Keratinocyte (primary cell): ENCODE data around the gene SLC9A3. TPM values are rescaled to one million over a fixed set of nuclear protein-coding genes. Genes with fewer than 3 reads are reported as not detected.

Experiments
- DNase-seq: peaks from one replicate; pipeline ENCODE4 v3.0.0-alpha.2; 2011; ENCODE audit warnings: low read depth, missing footprints, low spot score
- FAIRE-seq: peaks from 2 replicates; lab custom pipeline; 2011; peaks lifted over from hg19 to GRCh38; lab: Jason Lieb, UNC
- H2AFZ ChIP-seq: 2 replicates; pipeline ENCODE4 v1.6.0; 2012; ENCODE audit warnings: low read length, control low read depth, inconsistent platforms; ENCODE audit not compliant: control insufficient read depth
- H3K27ac ChIP-seq: 2 replicates; pipeline ENCODE4 v1.5.1; 2011; ENCODE audit warnings: low read length; ENCODE audit not compliant: control insufficient read depth, insufficient read depth
- H3K27me3 ChIP-seq: 3 replicates; pipeline ENCODE4 v1.6.0; 2011; ENCODE audit warnings: low read length; ENCODE audit not compliant: control insufficient read depth, insufficient read depth; ENCODE audit errors: extremely low read depth
- H3K36me3 ChIP-seq, 2 experiments: 2 replicates in 1 of 2; 3 replicates in 1 of 2; pipeline ENCODE4 v1.5.1; 2011; ENCODE audit warnings: low read length in 2 of 2, mild to moderate bottlenecking in 1 of 2; ENCODE audit not compliant: control insufficient read depth in 2 of 2, insufficient read depth in 2 of 2; ENCODE audit errors: extremely low read depth in 1 of 2
- H3K4me1 ChIP-seq: 3 replicates; pipeline ENCODE4 v1.5.1; 2011; ENCODE audit warnings: low read length; ENCODE audit not compliant: control insufficient read depth, insufficient read depth; ENCODE audit errors: extremely low read depth
- H3K4me2 ChIP-seq: 3 replicates; pipeline ENCODE4 v1.6.0; 2011; ENCODE audit warnings: low read depth, low read length; ENCODE audit not compliant: control insufficient read depth, insufficient read depth; ENCODE audit errors: extremely low read depth
- H3K4me3 ChIP-seq, 3 experiments: fragments of 200-600 bp in 1 of 3; sonication (generic) in 1 of 3; 2 replicates in 2 of 3; 3 replicates in 1 of 3; pipeline ENCODE4 v1.5.1; 2011 to 2016; ENCODE audit warnings: low read length in 3 of 3, mild to moderate bottlenecking in 3 of 3, control low read depth in 2 of 3, inconsistent platforms in 1 of 3, low read depth in 1 of 3, mixed read lengths in 1 of 3, mixed run types in 1 of 3, moderate library complexity in 1 of 3; ENCODE audit not compliant: control insufficient read depth in 2 of 3, insufficient read depth in 2 of 3; ENCODE audit errors: extremely low read depth in 1 of 3
- H3K79me2 ChIP-seq: 2 replicates; pipeline ENCODE4 v1.6.0; 2012; ENCODE audit warnings: low read length; ENCODE audit not compliant: control insufficient read depth, insufficient read depth
- H3K9ac ChIP-seq: 3 replicates; pipeline ENCODE4 v1.6.0; 2011; ENCODE audit warnings: low read length; ENCODE audit not compliant: control insufficient read depth, insufficient read depth; ENCODE audit errors: extremely low read depth
- H3K9me1 ChIP-seq: 3 replicates; pipeline ENCODE4 v1.6.0; 2011; ENCODE audit warnings: low read length; ENCODE audit not compliant: control insufficient read depth, insufficient read depth; ENCODE audit errors: extremely low read depth
- H3K9me3 ChIP-seq: 2 replicates; pipeline ENCODE4 v1.5.1; 2012; ENCODE audit warnings: low read depth, low read length; ENCODE audit not compliant: control insufficient read depth
- H4K20me1 ChIP-seq: 3 replicates; pipeline ENCODE4 v1.6.0; 2011; ENCODE audit warnings: low read length; ENCODE audit not compliant: control insufficient read depth, insufficient read depth; ENCODE audit errors: extremely low read depth
- CTCF ChIP-seq, 3 experiments: IDR thresholded peaks in 1 of 3; conservative IDR thresholded peaks in 1 of 3; optimal IDR thresholded peaks in 1 of 3; 2 replicates in 2 of 3; 3 replicates in 1 of 3; pipeline versions ENCODE3 to v1.5.1; 2011; ENCODE audit warnings: low read length in 3 of 3, mild to moderate bottlenecking in 3 of 3, moderate library complexity in 2 of 3, control low read depth in 1 of 3, inconsistent platforms in 1 of 3; ENCODE audit not compliant: insufficient read depth in 2 of 3; ENCODE audit errors: extremely low read depth in 1 of 3
- EZH2 ChIP-seq: IDR thresholded peaks from one replicate; pipeline ENCODE4 v1.6.1; 2012; ENCODE audit warnings: inconsistent platforms, mild to moderate bottlenecking, low read length, moderate library complexity
- dilution Hi-C: fragments of 300-500 bp; cut with MboI; formaldehyde crosslinking; loops from one replicate; pipeline ENCODE4 v1.7.0; 2020; ENCODE audit warnings: low sequenced_read_pairs; ENCODE audit not compliant: extremely low pct_ligation_motif_present
- polyA plus RNA-seq, 5 experiments: library from polyadenylated mRNA; depleted of rRNA in 3 of 5; stranded (reverse) in 3 of 5; stranded (forward) in 1 of 5; unstranded in 1 of 5; fragments of >200 nt; gene quantifications; 1 replicate in 1 of 5; 2 replicates in 3 of 5; 3 replicates in 1 of 5; pipeline versions ENCODE4 v1.2.1 to v1.2.3, GENCODE V29; 2011 to 2012; ENCODE audit warnings: missing spikeins in 2 of 5, low read depth in 1 of 5, low replicate concordance in 1 of 5

Gene SLC9A3
- polyA plus RNA-seq, 1 donor (not counting 4 experiments of a cell fraction or from before 2014, with no cell fraction given) = 0.55 TPM

GRCh38 chr5:439636-440035, 84.6 kb downstream of the SLC9A3 start:
- TF ChIP-seq CTCF (optimal IDR thresholded peaks at IDR 0.05 in 1 of 3, IDR thresholded peaks at IDR 0.05 in 1 of 3, conservative IDR thresholded peaks at IDR 0.05 in 1 of 3; ENCODE audit: extremely low read depth in 1 of 3, insufficient read depth in 2 of 3, low read length in 3 of 3) (no peak), EZH2 (no peak)
- H4K20me1 ChIP-seq = no peaks in the 10 kb centered on the region
- no peak overlapping the region for H3K4me3 ChIP-seq
- H3K27me3 ChIP-seq = no peaks in the 10 kb centered on the region
- H3K4me1 ChIP-seq = peaks cover 12% of the 10 kb centered on the region
- H3K9me3 ChIP-seq = no peaks in the 10 kb centered on the region
- dilution Hi-C loops = no loop called here
- no peak overlapping the region for H2AFZ ChIP-seq
- H3K36me3 ChIP-seq = no peaks in the 10 kb centered on the region
- no peak for DNase-seq
- H3K27ac ChIP-seq = no peak overlapping the region
- H3K9me1 ChIP-seq = no peaks in the 10 kb centered on the region
- H3K4me2 ChIP-seq = no peak overlapping the region
- peaks cover 17% of the 10 kb centered on the region for H3K79me2 ChIP-seq
- H3K9ac ChIP-seq = no peak overlapping the region
- no peak for FAIRE-seq

- H4K20me1 ChIP-seq = no peaks in the 10 kb centered on the region
- FAIRE-seq = no peak
Observed at GRCh38 chr5:439181-439580, 85.1 kb downstream of the SLC9A3 start.

More at GRCh38 chr5:439181-439580, 85.1 kb downstream of the SLC9A3 start:
- Histone ChIP-seq H3K27ac (no peak overlapping the region), H3K27me3 (no peaks in the 10 kb centered on the region), H2AFZ (no peak overlapping the region), H3K9ac (no peak overlapping the region), H3K4me2 (no peak overlapping the region), H3K9me3 (no peaks in the 10 kb centered on the region), H3K79me2 (peaks cover 13% of the 10 kb centered on the region), H3K4me1 (peaks cover 10% of the 10 kb centered on the region), H3K4me3 (no peak overlapping the region), H3K9me1 (no peaks in the 10 kb centered on the region), H3K36me3 (no peaks in the 10 kb centered on the region)
- no peak for DNase-seq
- TF ChIP-seq CTCF (optimal IDR thresholded peaks at IDR 0.05 in 1 of 3, IDR thresholded peaks at IDR 0.05 in 1 of 3, conservative IDR thresholded peaks at IDR 0.05 in 1 of 3; ENCODE audit: extremely low read depth in 1 of 3, insufficient read depth in 2 of 3, low read length in 3 of 3) (no peak), EZH2 (no peak)
- dilution Hi-C loops = no loop called here
